HEK293T (cell line): ENCODE measurements around the gene ZWINT.

Experiments used
- CTCF ChIA-PET: fragments of 350-600 bp; formaldehyde crosslinking; extraction: SDS; loops from one replicate; lab custom pipeline; 2021; ENCODE audit warnings: antibody characterized with exemption, inconsistent platforms; lab: Yijun Ruan, JAX
- POLR2A ChIA-PET: fragments of 350-600 bp; formaldehyde crosslinking; extraction: SDS; loops from one replicate; lab custom pipeline; 2020; ENCODE audit warnings: antibody characterized with exemption, inconsistent platforms; lab: Yijun Ruan, JAX
- DNase-seq: peaks from one replicate; pipeline ENCODE4 v3.0.0; 2012; ENCODE audit warnings: mixed read lengths; ENCODE audit errors: extremely low spot score
- ARNT ChIP-seq: fragments of 450-650 bp; IDR thresholded peaks from 2 replicates; pipeline ENCODE4 v1.6.1; 2017; ENCODE audit warnings: mild to moderate bottlenecking
- BHLHE40 ChIP-seq: fragments of 450-650 bp; IDR thresholded peaks from 2 replicates; pipeline ENCODE4 v1.6.1; 2016; ENCODE audit warnings: mild to moderate bottlenecking, moderate library complexity, borderline replicate concordance
- CTBP1 ChIP-seq: fragments of 450-650 bp; IDR thresholded peaks from 2 replicates; pipeline ENCODE4 v1.6.1; 2016; ENCODE audit warnings: borderline replicate concordance
- ELF4 ChIP-seq: fragments of 450-650 bp; IDR thresholded peaks from 2 replicates; pipeline ENCODE4 v1.6.1; 2017; ENCODE audit warnings: antibody characterized with exemption
- FOXA1 ChIP-seq: fragments of 450-650 bp; IDR thresholded peaks from 2 replicates; pipeline ENCODE4 v1.6.1; 2016; ENCODE audit warnings: mild to moderate bottlenecking
- FOXK2 ChIP-seq: fragments of 450-650 bp; IDR thresholded peaks from 2 replicates; pipeline ENCODE4 v1.6.1; 2016; ENCODE audit warnings: mild to moderate bottlenecking
- HDGF ChIP-seq: fragments of 450-650 bp; IDR thresholded peaks from 2 replicates; pipeline ENCODE4 v1.6.1; 2017; ENCODE audit warnings: antibody characterized with exemption, borderline replicate concordance
- L3MBTL2 ChIP-seq: fragments of 450-650 bp; conservative IDR thresholded peaks from 2 replicates; pipeline ENCODE4 v1.6.1; 2016; ENCODE audit warnings: mild to moderate bottlenecking
- LEF1 ChIP-seq: fragments of 450-650 bp; IDR thresholded peaks from 2 replicates; pipeline ENCODE4 v1.6.1; 2017; ENCODE audit warnings: mild to moderate bottlenecking, borderline replicate concordance
- NFRKB ChIP-seq: fragments of 450-650 bp; IDR thresholded peaks from 2 replicates; pipeline ENCODE4 v1.6.1; 2016; ENCODE audit warnings: mild to moderate bottlenecking, moderate library complexity
- PKNOX1 ChIP-seq: fragments of 450-650 bp; IDR thresholded peaks from 2 replicates; pipeline ENCODE4 v1.6.1; 2016
- SP1 ChIP-seq: fragments of 450-650 bp; IDR thresholded peaks from 2 replicates; pipeline ENCODE4 v1.6.1; 2017
- SUZ12 ChIP-seq: fragments of 450-650 bp; IDR thresholded peaks from 2 replicates; pipeline ENCODE4 v1.6.1; 2016; ENCODE audit warnings: mild to moderate bottlenecking
- TARDBP ChIP-seq: fragments of 450-650 bp; IDR thresholded peaks from 2 replicates; pipeline ENCODE4 v1.6.1; 2016
- ZNF384 ChIP-seq: fragments of 450-650 bp; IDR thresholded peaks from 2 replicates; pipeline ENCODE4 v1.6.1; 2016

Gene ZWINT

GRCh38 chr10:56360967-56361612 lies at the start of gene ZWINT:
ZWINT (minus strand) TSS chr10:56361259; CDS start chr10:56361236, 23 bp downstream.
- DNase-seq: peak; percentile 94
- TF ChIP-seq ELF4 (peak; percentile 46; the same call in 1 of the 2 replicates), FOXK2 (no peak), PKNOX1 (peak; percentile 81)
- CTCF ChIA-PET: interaction anchor here (0.6 kb wide), 1 partner anchor 476 kb away, joined by 3 read pairs; no protein-coding TSS in a partner anchor
- POLR2A ChIA-PET: interaction anchor here (0.8 to 2.4 kb wide), 6 partner anchors 9 to 1143 kb away, joined by 4 to 14 read pairs (median 5); no protein-coding TSS in a partner anchor

GRCh38 chr10:56383806-56384205 lies 22.7 kb upstream of the ZWINT start:
- CTCF ChIA-PET: no interaction called here

GRCh38 chr10:56370217-56371113 lies 9.4 kb upstream of the ZWINT start:
- ChIA-PET CTCF (no interaction called here), POLR2A (no interaction called here)
- TF ChIP-seq TARDBP (no peak), SUZ12 (no peak), ARNT (no peak), PKNOX1 (no peak)
- no peak for DNase-seq

More at GRCh38 chr10:56383806-56384205, 22.7 kb upstream of the ZWINT start:
- no peak for TF ChIP-seq FOXA1
- no peak for TF ChIP-seq CTBP1
- TF ChIP-seq PKNOX1: no peak
- TF ChIP-seq BHLHE40: no peak
- no peak for TF ChIP-seq SUZ12
- TF ChIP-seq FOXK2: no peak
- POLR2A ChIA-PET: no interaction called here
- no peak for DNase-seq

GRCh38 chr10:56360583-56360966 lies 484 bp downstream of the ZWINT start:
- DNase-seq: no peak
- no peak for TF ChIP-seq ZNF384
- no peak for TF ChIP-seq FOXK2
- no peak for TF ChIP-seq PKNOX1
- no peak for TF ChIP-seq L3MBTL2
- no peak for TF ChIP-seq HDGF
- ChIA-PET CTCF (interaction anchor here (0.6 kb wide), 1 partner anchor 477 kb away, joined by 3 read pairs; no protein-coding TSS in a partner anchor), POLR2A (interaction anchor here (1.3 to 2.4 kb wide), 3 partner anchors 9 to 65 kb away, joined by 5 to 14 read pairs (median 8); no protein-coding TSS in a partner anchor)

GRCh38 chr10:56359837-56360236 lies 1.2 kb downstream of the ZWINT start:
- TF ChIP-seq PKNOX1 (no peak), TARDBP (no peak), SP1 (no peak), FOXA1 (no peak), ARNT (no peak), FOXK2 (no peak), CTBP1 (no peak), NFRKB (no peak), ZNF384 (no peak), LEF1 (no peak), SUZ12 (no peak), ELF4 (no peak), BHLHE40 (no peak)
- no peak for DNase-seq
- POLR2A ChIA-PET: interaction anchor here (2.4 kb wide), 1 partner anchor 12 kb away, joined by 14 read pairs; no protein-coding TSS in a partner anchor
- CTCF ChIA-PET: no interaction called here

- DNase-seq: no peak
- no peak for TF ChIP-seq ARNT
- no peak for TF ChIP-seq L3MBTL2
- ChIA-PET POLR2A (no interaction called here), CTCF (no interaction called here)
These were observed 4.0 kb downstream of the ZWINT start for GRCh38 chr10:56357018-56357417.
